GM12878 (cell line): ENCODE measurements around the gene MRGPRF.
A peak's percentile ranks its signal among the peaks of the same experiment; 100 is the strongest.

ENCODE experiments used
- EZH2 ChIP-seq: IDR thresholded peaks from 2 replicates; pipeline ENCODE4 v1.6.1; 2012; ENCODE audit warnings: low read depth, mild to moderate bottlenecking, control low read depth, inconsistent platforms, low read length, borderline replicate concordance; ENCODE audit not compliant: control insufficient read depth
- GABPA ChIP-seq: IDR thresholded peaks from 2 replicates; pipeline ENCODE4 v1.6.1; 2014; ENCODE audit warnings: antibody characterized with exemption, low read depth, mild to moderate bottlenecking, inconsistent platforms
- POLR2A ChIP-seq: IDR thresholded peaks from 2 replicates; pipeline ENCODE4 v1.6.1; 2011; ENCODE audit warnings: low read depth, mild to moderate bottlenecking, low read length
- POLR2AphosphoS5 ChIP-seq: IDR thresholded peaks from 2 replicates; pipeline ENCODE4 v1.6.1; 2011; ENCODE audit warnings: mild to moderate bottlenecking, low read length, inconsistent platforms
- SREBF2 ChIP-seq: IDR thresholded peaks from 2 replicates; pipeline ENCODE4 v1.6.1; 2012; ENCODE audit warnings: mild to moderate bottlenecking, low read length
- YY1 ChIP-seq: IDR thresholded peaks from 2 replicates; pipeline ENCODE4 v1.6.1; 2011; ENCODE audit warnings: low read depth, mild to moderate bottlenecking, low read length
- TF ChIP-seq, protein P1 (sequence below), 3 experiments: IDR thresholded peaks in 2 of 3; conservative IDR thresholded peaks in 1 of 3; 2 replicates each; pipeline ENCODE4 v1.5.1; 2011; ENCODE audit warnings: low read depth in 3 of 3, low read length in 3 of 3, mild to moderate bottlenecking in 3 of 3, control low read depth in 2 of 3, moderate library complexity in 2 of 3, inconsistent platforms in 1 of 3, mixed read lengths in 1 of 3; ENCODE audit not compliant: control insufficient read depth in 2 of 3, insufficient read depth in 1 of 3; ENCODE audit errors: extremely low read depth in 1 of 3

DNA sequence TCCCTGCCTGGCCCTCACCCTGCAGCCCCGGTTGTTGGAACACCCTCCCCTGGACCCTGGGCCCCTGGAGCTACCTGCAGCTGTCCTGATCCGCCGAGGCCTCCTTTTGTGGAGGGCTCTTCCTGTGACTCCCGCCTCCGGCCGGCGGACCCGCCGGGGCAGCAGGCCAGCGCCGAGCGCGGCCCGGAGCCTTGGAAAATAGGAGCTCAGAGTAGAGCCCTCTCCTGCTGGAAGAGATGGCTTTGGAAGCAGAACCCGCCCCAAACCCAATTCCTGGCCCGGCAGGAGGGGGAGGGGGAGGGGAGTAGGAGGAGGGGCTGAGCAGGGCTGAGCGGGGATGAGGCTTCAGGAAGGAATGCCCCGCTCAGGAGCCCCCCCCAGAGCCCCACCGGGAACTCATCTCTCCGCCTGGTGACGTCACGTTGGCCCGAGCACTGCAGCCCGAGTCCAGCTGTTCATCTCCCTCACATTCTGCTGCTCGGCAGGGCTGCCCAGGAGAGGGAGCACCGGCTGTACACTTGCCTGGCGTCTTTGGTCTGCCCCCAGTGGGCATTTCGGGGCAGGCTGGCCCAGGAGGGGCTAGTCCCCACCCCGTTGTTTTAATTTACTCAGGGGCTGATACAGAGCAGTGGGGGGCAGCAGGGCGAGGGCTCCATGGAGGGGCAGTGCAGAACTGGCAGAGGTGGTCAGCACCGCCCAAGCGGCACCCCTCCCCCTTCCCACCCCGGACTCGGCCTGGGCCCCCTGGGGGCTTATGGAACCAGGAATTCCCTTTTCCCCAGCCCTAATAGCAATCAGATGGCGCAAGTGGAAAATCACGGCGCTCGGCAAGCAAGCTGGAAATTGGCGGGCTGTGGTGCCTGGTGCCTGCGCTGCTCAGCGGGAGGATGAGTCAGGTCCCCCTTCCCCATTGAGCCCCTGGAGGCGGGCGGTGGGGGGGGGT is at the start of gene MRGPRF:
- no peak for TF ChIP-seq SREBF2
- no peak for TF ChIP-seq GABPA
- TF ChIP-seq POLR2AphosphoS5, result no peak
- TF ChIP-seq, protein P1, sequence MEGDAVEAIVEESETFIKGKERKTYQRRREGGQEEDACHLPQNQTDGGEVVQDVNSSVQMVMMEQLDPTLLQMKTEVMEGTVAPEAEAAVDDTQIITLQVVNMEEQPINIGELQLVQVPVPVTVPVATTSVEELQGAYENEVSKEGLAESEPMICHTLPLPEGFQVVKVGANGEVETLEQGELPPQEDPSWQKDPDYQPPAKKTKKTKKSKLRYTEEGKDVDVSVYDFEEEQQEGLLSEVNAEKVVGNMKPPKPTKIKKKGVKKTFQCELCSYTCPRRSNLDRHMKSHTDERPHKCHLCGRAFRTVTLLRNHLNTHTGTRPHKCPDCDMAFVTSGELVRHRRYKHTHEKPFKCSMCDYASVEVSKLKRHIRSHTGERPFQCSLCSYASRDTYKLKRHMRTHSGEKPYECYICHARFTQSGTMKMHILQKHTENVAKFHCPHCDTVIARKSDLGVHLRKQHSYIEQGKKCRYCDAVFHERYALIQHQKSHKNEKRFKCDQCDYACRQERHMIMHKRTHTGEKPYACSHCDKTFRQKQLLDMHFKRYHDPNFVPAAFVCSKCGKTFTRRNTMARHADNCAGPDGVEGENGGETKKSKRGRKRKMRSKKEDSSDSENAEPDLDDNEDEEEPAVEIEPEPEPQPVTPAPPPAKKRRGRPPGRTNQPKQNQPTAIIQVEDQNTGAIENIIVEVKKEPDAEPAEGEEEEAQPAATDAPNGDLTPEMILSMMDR (IDR thresholded peaks at IDR 0.05 in 2 of 3, conservative IDR thresholded peaks at IDR 0.05 in 1 of 3; ENCODE audit: control insufficient read depth in 2 of 3, extremely low read depth in 1 of 3, insufficient read depth in 1 of 3, low read depth in 3 of 3, low read length in 3 of 3), result peak in 2 of 3 experiments; percentile 7 to 18; a peak in 1 of 6 replicates
- no peak for TF ChIP-seq POLR2A
- TF ChIP-seq EZH2, result no peak
- no peak for TF ChIP-seq YY1
